ENCODE data around the gene NPC1.

- TF ChIP-seq CTCF (IDR thresholded peaks at IDR 0.05; ENCODE audit: low read length) = no peak
- no peak for TF ChIP-seq EZH2 (IDR thresholded peaks at IDR 0.05; ENCODE audit: borderline replicate concordance, low read length)
Measured at GRCh38 chr18:23595591-23595990, 9.3 kb upstream of the NPC1 start.
